ENCODE data around the gene VEZT. TPM values are rescaled to one million over a fixed set of nuclear protein-coding genes. Genes with fewer than 3 reads are reported as not detected.

The VEZT gene
- polyA plus RNA-seq, 3 donors = 14.6 to 20.6 (median 16.7) TPM

DNA sequence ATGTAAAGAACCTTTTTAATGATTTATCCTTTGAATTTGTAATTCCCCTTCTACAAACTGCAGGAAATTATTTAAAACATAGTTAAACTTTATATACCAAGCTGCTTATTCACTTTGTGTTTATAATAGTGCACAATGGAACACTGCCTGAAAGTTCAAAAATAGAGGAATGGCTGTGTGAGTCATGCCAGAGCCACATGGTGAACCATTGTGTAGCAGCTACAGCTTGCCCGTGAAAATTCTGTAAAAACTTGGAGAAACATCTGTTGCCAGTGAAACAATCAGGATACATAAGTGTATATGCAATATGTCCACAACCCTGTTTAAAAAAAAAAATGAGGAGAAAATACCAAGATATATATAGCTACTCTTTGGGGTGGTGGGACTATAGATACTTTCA is 59.5 kb downstream of the VEZT start:
- intact Hi-C loops (cut with micrococcal nuclease) = no loop called here
- no peak overlapping the region for H2AFZ ChIP-seq (ENCODE audit: insufficient read depth, low read depth, low read length, poor library complexity, severe bottlenecking)
- H3K27ac Mint-ChIP-seq = no peak overlapping the region
- H3K27ac ChIP-seq (ENCODE audit: low read depth in 1 of 2, low read length in 2 of 2) = no peak overlapping the region
- H3K4me3 Mint-ChIP-seq = no peak overlapping the region
- WGBS (ENCODE audit: insufficient coverage) = no CpG with 5 or more reads among the region's 1 CpG
- TF ChIP-seq, protein P1, sequence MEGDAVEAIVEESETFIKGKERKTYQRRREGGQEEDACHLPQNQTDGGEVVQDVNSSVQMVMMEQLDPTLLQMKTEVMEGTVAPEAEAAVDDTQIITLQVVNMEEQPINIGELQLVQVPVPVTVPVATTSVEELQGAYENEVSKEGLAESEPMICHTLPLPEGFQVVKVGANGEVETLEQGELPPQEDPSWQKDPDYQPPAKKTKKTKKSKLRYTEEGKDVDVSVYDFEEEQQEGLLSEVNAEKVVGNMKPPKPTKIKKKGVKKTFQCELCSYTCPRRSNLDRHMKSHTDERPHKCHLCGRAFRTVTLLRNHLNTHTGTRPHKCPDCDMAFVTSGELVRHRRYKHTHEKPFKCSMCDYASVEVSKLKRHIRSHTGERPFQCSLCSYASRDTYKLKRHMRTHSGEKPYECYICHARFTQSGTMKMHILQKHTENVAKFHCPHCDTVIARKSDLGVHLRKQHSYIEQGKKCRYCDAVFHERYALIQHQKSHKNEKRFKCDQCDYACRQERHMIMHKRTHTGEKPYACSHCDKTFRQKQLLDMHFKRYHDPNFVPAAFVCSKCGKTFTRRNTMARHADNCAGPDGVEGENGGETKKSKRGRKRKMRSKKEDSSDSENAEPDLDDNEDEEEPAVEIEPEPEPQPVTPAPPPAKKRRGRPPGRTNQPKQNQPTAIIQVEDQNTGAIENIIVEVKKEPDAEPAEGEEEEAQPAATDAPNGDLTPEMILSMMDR (IDR thresholded peaks at IDR 0.05) = no peak
- H3K27me3 Mint-ChIP-seq (ENCODE audit: low read depth in 3 of 3) = peaks cover 0 to 2% (median 0%) of the 10 kb centered on the region in 3 donors
- no peak overlapping the region for H3K4me2 ChIP-seq (replicated peaks; ENCODE audit: extremely low read depth, low read length, poor library complexity, severe bottlenecking)
- H3K79me2 ChIP-seq (ENCODE audit: insufficient read depth, low read length) = no peaks in the 10 kb centered on the region
- no peaks in the 10 kb centered on the region for H3K4me1 Mint-ChIP-seq
- H3K9me3 ChIP-seq (replicated peaks in 1 of 2; ENCODE audit: control insufficient read depth in 1 of 2, insufficient read depth in 1 of 2, low read length in 2 of 2) = no peaks in the 10 kb centered on the region
- H3K36me3 Mint-ChIP-seq = peaks cover 50 to 67% of the 10 kb centered on the region in 2 donors
- H3K4me1 ChIP-seq (ENCODE audit: control insufficient read depth in 1 of 2, insufficient read depth in 2 of 2, low read length in 2 of 2) = no peaks in the 10 kb centered on the region
- no peak overlapping the region for H3K9ac ChIP-seq (ENCODE audit: insufficient read depth, low read length, poor library complexity, severe bottlenecking)
- H3K4me3 ChIP-seq (replicated peaks in 1 of 3; ENCODE audit: low read depth in 2 of 3, low read length in 3 of 3) = no peak overlapping the region
- no peaks in the 10 kb centered on the region for H4K20me1 ChIP-seq (ENCODE audit: insufficient read depth, low read length)
- DNase-seq = no peak
- H3K36me3 ChIP-seq (replicated peaks in 1 of 2; ENCODE audit: control insufficient read depth in 1 of 2, insufficient read depth in 2 of 2, low read length in 2 of 2) = peaks cover 35 to 71% of the 10 kb centered on the region in 2 donors
- no peaks in the 10 kb centered on the region for H3K27me3 ChIP-seq (ENCODE audit: control insufficient read depth in 2 of 2, insufficient read depth in 2 of 2, low read length in 2 of 2)
- H3K9me3 Mint-ChIP-seq = no peaks in the 10 kb centered on the region

DNA sequence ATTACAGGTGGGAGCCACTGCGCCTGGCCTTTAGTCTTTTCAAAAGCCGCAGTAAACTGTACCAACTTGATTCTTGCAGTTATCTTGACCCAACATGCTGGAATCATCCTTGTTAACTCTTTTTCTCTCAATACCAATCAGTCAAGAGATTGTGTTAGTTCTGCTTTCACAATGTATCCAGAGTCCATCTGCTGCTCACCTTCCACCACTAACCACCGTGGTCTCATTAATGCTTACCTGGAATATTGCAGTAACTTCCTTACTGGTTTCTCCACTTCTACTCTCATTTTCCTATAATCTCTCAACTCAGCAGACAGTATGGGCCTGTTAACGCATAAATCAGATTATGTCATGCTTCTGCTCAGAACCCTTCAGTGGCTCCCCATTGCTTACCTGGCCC is 62.2 kb downstream of the VEZT start:
- peaks cover 55 to 73% of the 10 kb centered on the region in 2 donors for H3K36me3 Mint-ChIP-seq

More for the DNA sequence above, 62.2 kb downstream of the VEZT start:
- Histone ChIP-seq H3K9ac (ENCODE audit: insufficient read depth, low read length, poor library complexity, severe bottlenecking) (no peak overlapping the region), H3K27me3 (ENCODE audit: control insufficient read depth in 2 of 2, insufficient read depth in 2 of 2, low read length in 2 of 2) (no peaks in the 10 kb centered on the region), H2AFZ (ENCODE audit: insufficient read depth, low read depth, low read length, poor library complexity, severe bottlenecking) (no peak overlapping the region), H3K4me1 (ENCODE audit: control insufficient read depth in 1 of 2, insufficient read depth in 2 of 2, low read length in 2 of 2) (no peaks in the 10 kb centered on the region), H3K9me3 (replicated peaks in 1 of 2; ENCODE audit: control insufficient read depth in 1 of 2, insufficient read depth in 1 of 2, low read length in 2 of 2) (no peaks in the 10 kb centered on the region), H3K27ac (ENCODE audit: low read depth in 1 of 2, low read length in 2 of 2) (no peak overlapping the region), H3K4me3 (replicated peaks in 1 of 3; ENCODE audit: low read depth in 2 of 3, low read length in 3 of 3) (no peak overlapping the region), H3K36me3 (replicated peaks in 1 of 2; ENCODE audit: control insufficient read depth in 1 of 2, insufficient read depth in 2 of 2, low read length in 2 of 2) (peaks cover 41 to 81% of the 10 kb centered on the region in 2 donors), H4K20me1 (ENCODE audit: insufficient read depth, low read length) (no peaks in the 10 kb centered on the region), H3K79me2 (ENCODE audit: insufficient read depth, low read length) (no peaks in the 10 kb centered on the region), H3K4me2 (replicated peaks; ENCODE audit: extremely low read depth, low read length, poor library complexity, severe bottlenecking) (no peak overlapping the region)
- no peaks in the 10 kb centered on the region for H3K4me1 Mint-ChIP-seq
- H3K27ac Mint-ChIP-seq = peak overlapping the region in 1 of 7 donors; percentile 34
- H3K27me3 Mint-ChIP-seq (ENCODE audit: low read depth in 3 of 3) = peaks cover 0 to 6% (median 0%) of the 10 kb centered on the region in 3 donors
- intact Hi-C loops (cut with micrococcal nuclease) = no loop called here
- no peaks in the 10 kb centered on the region for H3K9me3 Mint-ChIP-seq
- TF ChIP-seq, protein P1 (IDR thresholded peaks at IDR 0.05) = no peak
- H3K4me3 Mint-ChIP-seq = no peak overlapping the region
- WGBS (ENCODE audit: insufficient coverage) = 90% methylated on average over 4 of the region's 4 CpGs
- no peak for DNase-seq

Data from CD14-positive monocyte (primary cell).